ENCODE data around the gene PIK3AP1. TPM values are rescaled to one million over a fixed set of nuclear protein-coding genes. Genes with fewer than 3 reads are reported as not detected.
A peak's percentile ranks its signal among the peaks of the same experiment; 100 is the strongest.

PIK3AP1 gene
- total RNA-seq, 1 experiment from 2014 or later = 7.1 TPM

- H3K9me2 ChIP-seq (ENCODE audit: insufficient read depth) = no peaks in the 10 kb centered on the region; the same call in 1 of the 2 replicates
- H2AFZ ChIP-seq (ENCODE audit: low read depth, low read length, poor library complexity, severe bottlenecking) = peak overlapping the region; percentile 84
- no peaks in the 10 kb centered on the region for H3K79me2 ChIP-seq (ENCODE audit: insufficient read depth, low read length)
- H3K27ac ChIP-seq (ENCODE audit: low read depth, low read length) = no peak overlapping the region
- no peaks in the 10 kb centered on the region for H4K20me1 ChIP-seq (ENCODE audit: insufficient read depth)
- no peak overlapping the region for H3K9ac ChIP-seq (ENCODE audit: low read length)
- peaks cover 11 to 25% of the 10 kb centered on the region in 2 experiments for H3K4me1 ChIP-seq (ENCODE audit: control insufficient read depth in 1 of 2, insufficient read depth in 2 of 2, low read length in 2 of 2)
- DNase-seq (ENCODE audit: low read depth, low spot score) (no peak), ATAC-seq (peak; percentile 83)
- peak overlapping the region in 1 of 2 experiments; percentile 14; a peak in 1 of 4 replicates for H3K4me3 ChIP-seq (replicated peaks in 1 of 2; ENCODE audit: low read depth in 1 of 2, low read length in 2 of 2)
- ChIA-PET CTCF (no interaction called here), POLR2A (no interaction called here), RAD21 (ENCODE audit: low non-redundant PET in 1 of 2, low total read pairs in 2 of 2, uncharacterized antibody in 2 of 2, unreplicated experiment in 2 of 2) (no interaction called here)
- H3K4me2 ChIP-seq (ENCODE audit: low read length) = peak overlapping the region; percentile 69
- H3K27me3 ChIP-seq (ENCODE audit: insufficient read depth, low read length) = no peaks in the 10 kb centered on the region
- H3K36me3 ChIP-seq (ENCODE audit: control insufficient read depth in 1 of 2, insufficient read depth in 2 of 2, low read length in 2 of 2) = no peaks in the 10 kb centered on the region
- TF ChIP-seq JUND (IDR thresholded peaks at IDR 0.05) = peak; percentile 64
- TF ChIP-seq EGR1 (IDR thresholded peaks at IDR 0.05; ENCODE audit: low read depth) = no peak
- peak; percentile 62; the same call in 1 of the 2 replicates for TF ChIP-seq FOSL1 (IDR thresholded peaks at IDR 0.05; ENCODE audit: low read depth)
- no peaks in the 10 kb centered on the region for H3K9me3 ChIP-seq (ENCODE audit: control insufficient read depth in 1 of 2, insufficient read depth in 1 of 2, low read depth in 1 of 2, low read length in 2 of 2)
- intact Hi-C loops (cut with micrococcal nuclease) = no loop called here
- no TSS peak for BruUV-seq (replicated peaks)
Observed at GRCh38 chr10:96606216-96606615, 114.1 kb downstream of the PIK3AP1 start.

- no TSS peak for BruUV-seq (replicated peaks)
- Histone ChIP-seq H2AFZ (ENCODE audit: low read depth, low read length, poor library complexity, severe bottlenecking) (no peak overlapping the region), H3K27me3 (ENCODE audit: insufficient read depth, low read length) (peaks cover 4% of the 10 kb centered on the region; the same call in 1 of the 2 replicates), H3K79me2 (ENCODE audit: insufficient read depth, low read length) (no peaks in the 10 kb centered on the region), H3K9me2 (ENCODE audit: insufficient read depth) (no peaks in the 10 kb centered on the region; the same call in 1 of the 2 replicates), H3K4me1 (ENCODE audit: control insufficient read depth in 1 of 2, insufficient read depth in 2 of 2, low read length in 2 of 2) (no peaks in the 10 kb centered on the region), H3K4me3 (replicated peaks in 1 of 2; ENCODE audit: low read depth in 1 of 2, low read length in 2 of 2) (no peak overlapping the region), H3K27ac (ENCODE audit: low read depth, low read length) (no peak overlapping the region), H3K9me3 (ENCODE audit: control insufficient read depth in 1 of 2, insufficient read depth in 1 of 2, low read depth in 1 of 2, low read length in 2 of 2) (no peaks in the 10 kb centered on the region), H3K9ac (ENCODE audit: low read length) (no peak overlapping the region), H3K36me3 (ENCODE audit: control insufficient read depth in 1 of 2, insufficient read depth in 2 of 2, low read length in 2 of 2) (no peaks in the 10 kb centered on the region), H3K4me2 (ENCODE audit: low read length) (no peak overlapping the region), H4K20me1 (ENCODE audit: insufficient read depth) (no peaks in the 10 kb centered on the region)
- DNase-seq (ENCODE audit: low read depth, low spot score) (no peak), ATAC-seq (no peak)
- intact Hi-C loops (cut with micrococcal nuclease) = no loop called here
- RAD21 ChIA-PET (ENCODE audit: low non-redundant PET in 1 of 2, low total read pairs in 2 of 2, uncharacterized antibody in 2 of 2, unreplicated experiment in 2 of 2) = no interaction called here
- CTCF ChIA-PET = no interaction called here
- POLR2A ChIA-PET = no interaction called here
- TF ChIP-seq ZFX (IDR thresholded peaks at IDR 0.05) (no peak), TCF7L2 (IDR thresholded peaks at IDR 0.05; ENCODE audit: borderline replicate concordance, extremely low read depth, insufficient read depth, insufficient read length) (no peak), FOSL1 (IDR thresholded peaks at IDR 0.05; ENCODE audit: low read depth) (no peak), JUND (IDR thresholded peaks at IDR 0.05) (no peak), SP1 (IDR thresholded peaks at IDR 0.05; ENCODE audit: low read depth) (no peak), POLR2A (IDR thresholded peaks at IDR 0.05; ENCODE audit: borderline replicate concordance, extremely low read depth, insufficient read depth, insufficient read length) (no peak), EGR1 (IDR thresholded peaks at IDR 0.05; ENCODE audit: low read depth) (no peak), SRF (IDR thresholded peaks at IDR 0.05; ENCODE audit: low read depth) (no peak), YY1 (IDR thresholded peaks at IDR 0.05; ENCODE audit: extremely low read depth, insufficient replicate concordance, low read depth, low read length) (no peak), EZH2phosphoT487 (IDR thresholded peaks at IDR 0.05; ENCODE audit: borderline replicate concordance) (no peak)
- TF ChIP-seq, protein P1, sequence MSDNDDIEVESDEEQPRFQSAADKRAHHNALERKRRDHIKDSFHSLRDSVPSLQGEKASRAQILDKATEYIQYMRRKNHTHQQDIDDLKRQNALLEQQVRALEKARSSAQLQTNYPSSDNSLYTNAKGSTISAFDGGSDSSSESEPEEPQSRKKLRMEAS (IDR thresholded peaks at IDR 0.05) = no peak
- TF ChIP-seq, protein P2, sequence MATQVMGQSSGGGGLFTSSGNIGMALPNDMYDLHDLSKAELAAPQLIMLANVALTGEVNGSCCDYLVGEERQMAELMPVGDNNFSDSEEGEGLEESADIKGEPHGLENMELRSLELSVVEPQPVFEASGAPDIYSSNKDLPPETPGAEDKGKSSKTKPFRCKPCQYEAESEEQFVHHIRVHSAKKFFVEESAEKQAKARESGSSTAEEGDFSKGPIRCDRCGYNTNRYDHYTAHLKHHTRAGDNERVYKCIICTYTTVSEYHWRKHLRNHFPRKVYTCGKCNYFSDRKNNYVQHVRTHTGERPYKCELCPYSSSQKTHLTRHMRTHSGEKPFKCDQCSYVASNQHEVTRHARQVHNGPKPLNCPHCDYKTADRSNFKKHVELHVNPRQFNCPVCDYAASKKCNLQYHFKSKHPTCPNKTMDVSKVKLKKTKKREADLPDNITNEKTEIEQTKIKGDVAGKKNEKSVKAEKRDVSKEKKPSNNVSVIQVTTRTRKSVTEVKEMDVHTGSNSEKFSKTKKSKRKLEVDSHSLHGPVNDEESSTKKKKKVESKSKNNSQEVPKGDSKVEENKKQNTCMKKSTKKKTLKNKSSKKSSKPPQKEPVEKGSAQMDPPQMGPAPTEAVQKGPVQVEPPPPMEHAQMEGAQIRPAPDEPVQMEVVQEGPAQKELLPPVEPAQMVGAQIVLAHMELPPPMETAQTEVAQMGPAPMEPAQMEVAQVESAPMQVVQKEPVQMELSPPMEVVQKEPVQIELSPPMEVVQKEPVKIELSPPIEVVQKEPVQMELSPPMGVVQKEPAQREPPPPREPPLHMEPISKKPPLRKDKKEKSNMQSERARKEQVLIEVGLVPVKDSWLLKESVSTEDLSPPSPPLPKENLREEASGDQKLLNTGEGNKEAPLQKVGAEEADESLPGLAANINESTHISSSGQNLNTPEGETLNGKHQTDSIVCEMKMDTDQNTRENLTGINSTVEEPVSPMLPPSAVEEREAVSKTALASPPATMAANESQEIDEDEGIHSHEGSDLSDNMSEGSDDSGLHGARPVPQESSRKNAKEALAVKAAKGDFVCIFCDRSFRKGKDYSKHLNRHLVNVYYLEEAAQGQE (IDR thresholded peaks at IDR 0.05; ENCODE audit: low read depth) = no peak
Observed at GRCh38 chr10:96600337-96600736, 120.0 kb downstream of the PIK3AP1 start.

Data from HCT116 (cell line).